PC-3 (cell line): ENCODE measurements around the gene NOSTRIN. TPM values are rescaled to one million over a fixed set of nuclear protein-coding genes. Genes with fewer than 3 reads are reported as not detected.

Experiments used
- ATAC-seq: fragments of 200-7000 bp; cut with Tn5 transposase; 2 replicates; pipeline ENCODE4 v1.9.1; 2020; ENCODE audit warnings: mild to moderate bottlenecking, moderate library complexity
- BruUV-seq: library from RNA; stranded (reverse); fragments of 400-500 nt; replicated peaks from 2 replicates; lab custom pipeline; 2021; lab: Mats Ljungman, UMichigan
- CTCF ChIA-PET: fragments of 300-600 bp; sonication (Branson Sonifier 250); formaldehyde crosslinking; loops from one replicate; lab custom pipeline; 2022; ENCODE audit warnings: antibody characterized with exemption; lab: Charles Lee
- POLR2A ChIA-PET: fragments of 300-600 bp; sonication (Branson Sonifier 250); formaldehyde crosslinking; loops from one replicate; lab custom pipeline; 2022; ENCODE audit warnings: antibody characterized with exemption; ENCODE audit not compliant: unreplicated experiment; lab: Charles Lee
- DNase-seq: peaks from one replicate; pipeline ENCODE4 v3.0.0-alpha.2; 2015
- H2AFZ ChIP-seq: fragments of 300-600 bp; sonication (generic); 2 replicates; pipeline ENCODE4 v1.6.0; 2016; ENCODE audit warnings: antibody characterized with exemption, low read length
- H3F3A ChIP-seq: fragments of 300-600 bp; sonication (generic); one replicate; pipeline ENCODE4 v1.6.0; 2017; ENCODE audit warnings: antibody characterized with exemption, low read length, control low read depth, mild to moderate bottlenecking; ENCODE audit not compliant: unreplicated experiment
- H3K27ac ChIP-seq: fragments of 300-600 bp; sonication (generic); 2 replicates; pipeline ENCODE4 v1.5.1; 2016; ENCODE audit warnings: mild to moderate bottlenecking, low read length
- H3K27me3 ChIP-seq: fragments of 300-600 bp; sonication (generic); 2 replicates; pipeline ENCODE4 v1.6.1; 2016; ENCODE audit warnings: low read length, mixed read lengths
- H3K36me3 ChIP-seq: fragments of 300-600 bp; sonication (generic); 2 replicates; pipeline ENCODE4 v1.6.1; 2016; ENCODE audit warnings: low read depth, mixed run types, low read length, mixed read lengths
- H3K4me1 ChIP-seq: fragments of 300-600 bp; sonication (generic); 2 replicates; pipeline ENCODE4 v1.5.1; 2016; ENCODE audit warnings: low read length; ENCODE audit not compliant: insufficient read depth
- H3K4me2 ChIP-seq: fragments of 300-600 bp; sonication (generic); 2 replicates; pipeline ENCODE4 v1.6.0; 2016; ENCODE audit warnings: low read length
- H3K4me3 ChIP-seq: fragments of 300-600 bp; sonication (generic); 2 replicates; pipeline ENCODE4 v1.5.1; 2016; ENCODE audit warnings: mild to moderate bottlenecking, low read length, mixed read lengths
- H3K79me2 ChIP-seq: fragments of 300-600 bp; sonication (generic); 2 replicates; pipeline ENCODE4 v1.6.1; 2017; ENCODE audit warnings: low read length, mixed read lengths
- H3K9ac ChIP-seq: fragments of 300-600 bp; sonication (generic); 2 replicates; pipeline ENCODE4 v1.6.0; 2016; ENCODE audit warnings: mild to moderate bottlenecking, low read length
- H3K9me2 ChIP-seq: fragments of 300-600 bp; sonication (generic); replicated peaks from 2 replicates; pipeline ENCODE4 v1.6.1; 2016; ENCODE audit warnings: mixed run types, low read length, mixed read lengths
- H3K9me3 ChIP-seq: fragments of 300-600 bp; sonication (generic); 2 replicates; pipeline ENCODE4 v1.6.1; 2016; ENCODE audit warnings: low read length, mixed read lengths
- H4K20me1 ChIP-seq: fragments of 300-600 bp; sonication (generic); 2 replicates; pipeline ENCODE4 v1.6.1; 2016; ENCODE audit warnings: low read length, mixed read lengths
- CTCF ChIP-seq: fragments of 300-600 bp; sonication (generic); conservative IDR thresholded peaks from 2 replicates; pipeline ENCODE4 v1.5.1; 2017; ENCODE audit warnings: antibody characterized with exemption, low read depth, mild to moderate bottlenecking, low read length
- EZH2 ChIP-seq: fragments of 300-600 bp; sonication (generic); IDR thresholded peaks from one replicate; pipeline ENCODE4 v1.6.1; 2017; ENCODE audit warnings: antibody characterized with exemption, mild to moderate bottlenecking, low read length; ENCODE audit not compliant: unreplicated experiment
- EZH2phosphoT487 ChIP-seq: fragments of 300-600 bp; sonication (generic); IDR thresholded peaks from 2 replicates; pipeline ENCODE4 v1.6.1; 2018; ENCODE audit warnings: mild to moderate bottlenecking, antibody characterized with exemption, low read length, borderline replicate concordance
- intact Hi-C: fragments of 100-400 bp; cut with micrococcal nuclease; formaldehyde crosslinking; loops from 2 replicates; pipeline ENCODE4 v1.9.0; 2023
- total RNA-seq: library from RNA; depleted of rRNA; stranded (reverse); fragments of >200 nt; gene quantifications from 2 replicates; pipeline ENCODE4 v1.2.3, GENCODE V29; 2014

Gene NOSTRIN
- total RNA-seq, 1 experiment from 2014 or later: 1.1 TPM

GRCh38 chr2:168894101-168894500 is 91.7 kb downstream of the NOSTRIN start:
- no peaks in the 10 kb centered on the region for H4K20me1 ChIP-seq
- peaks cover 11% of the 10 kb centered on the region for H3K79me2 ChIP-seq
- 0 out of 2 replicates have a peak, but pooled peaks cover 6% of the 10 kb centered on the region for H3K27me3 ChIP-seq
- BruUV-seq: no TSS peak
- no peak for TF ChIP-seq EZH2phosphoT487
- TF ChIP-seq CTCF: no peak
- TF ChIP-seq EZH2: no peak
- H3K27ac ChIP-seq: no peak overlapping the region
- ChIA-PET CTCF (no interaction called here), POLR2A (no interaction called here)
- intact Hi-C loops: no loop called here
- DNase-seq: no peak
- peaks cover 7% of the 10 kb centered on the region for H3K4me1 ChIP-seq
- no peaks in the 10 kb centered on the region for H3K9me3 ChIP-seq
- no peaks in the 10 kb centered on the region for H3K9me2 ChIP-seq
- H3F3A ChIP-seq: no peaks in the 10 kb centered on the region
- no peaks in the 10 kb centered on the region for H3K36me3 ChIP-seq
- H3K4me3 ChIP-seq: no peak overlapping the region
- no peak overlapping the region for H2AFZ ChIP-seq
- H3K4me2 ChIP-seq: no peak overlapping the region
- no peak overlapping the region for H3K9ac ChIP-seq
- ATAC-seq: no peak

GRCh38 chr2:168894720-168895119 is 92.3 kb downstream of the NOSTRIN start:
- Histone ChIP-seq H3K4me1 (0 out of 2 replicates have a peak, but pooled peaks cover 3% of the 10 kb centered on the region), H3K27me3 (0 out of 2 replicates have a peak, but pooled peaks cover 6% of the 10 kb centered on the region), H3K4me2 (no peak overlapping the region), H3K9me2 (no peaks in the 10 kb centered on the region), H3K4me3 (no peak overlapping the region), H3K9ac (no peak overlapping the region), H3K27ac (no peak overlapping the region), H3K36me3 (no peaks in the 10 kb centered on the region), H3F3A (no peaks in the 10 kb centered on the region), H3K79me2 (peaks cover 5% of the 10 kb centered on the region), H2AFZ (no peak overlapping the region), H3K9me3 (no peaks in the 10 kb centered on the region), H4K20me1 (no peaks in the 10 kb centered on the region)
- intact Hi-C loops: no loop called here
- TF ChIP-seq CTCF (no peak), EZH2phosphoT487 (no peak), EZH2 (no peak)
- ChIA-PET CTCF (no interaction called here), POLR2A (no interaction called here)
- no TSS peak for BruUV-seq
- no peak for ATAC-seq
- DNase-seq: no peak

GRCh38 chr2:168895771-168896170 is 93.3 kb downstream of the NOSTRIN start:
- Histone ChIP-seq H3K9me2 (no peaks in the 10 kb centered on the region), H3K27me3 (peaks cover 16% of the 10 kb centered on the region; the same call in 1 of the 2 replicates), H4K20me1 (no peaks in the 10 kb centered on the region), H3K4me3 (no peak overlapping the region), H3K4me2 (no peak overlapping the region), H3K4me1 (no peaks in the 10 kb centered on the region), H3K27ac (no peak overlapping the region), H2AFZ (no peak overlapping the region), H3K79me2 (no peaks in the 10 kb centered on the region), H3K36me3 (no peaks in the 10 kb centered on the region), H3K9me3 (no peaks in the 10 kb centered on the region), H3K9ac (no peak overlapping the region), H3F3A (no peaks in the 10 kb centered on the region)
- ATAC-seq: no peak
- ChIA-PET CTCF (no interaction called here), POLR2A (no interaction called here)
- DNase-seq: peak; percentile 16
- intact Hi-C loops: no loop called here
- TF ChIP-seq EZH2 (no peak), EZH2phosphoT487 (no peak), CTCF (no peak)
- no TSS peak for BruUV-seq
